Measurements from ENCODE around the gene CUX1.
"Not testable (repeated sequence)": the region's sequence is repeated elsewhere in the genome, so short reads cannot be mapped to it uniquely, and the experiment has no call there.

The CUX1 gene

GRCh38 chr7:101826081-101826835, 8.8 kb downstream of the CUX1 start:
- no peak for DNase-seq

GRCh38 chr7:101828301-101829020, 11.0 kb downstream of the CUX1 start:
- DNase-seq, result no peak

DNA sequence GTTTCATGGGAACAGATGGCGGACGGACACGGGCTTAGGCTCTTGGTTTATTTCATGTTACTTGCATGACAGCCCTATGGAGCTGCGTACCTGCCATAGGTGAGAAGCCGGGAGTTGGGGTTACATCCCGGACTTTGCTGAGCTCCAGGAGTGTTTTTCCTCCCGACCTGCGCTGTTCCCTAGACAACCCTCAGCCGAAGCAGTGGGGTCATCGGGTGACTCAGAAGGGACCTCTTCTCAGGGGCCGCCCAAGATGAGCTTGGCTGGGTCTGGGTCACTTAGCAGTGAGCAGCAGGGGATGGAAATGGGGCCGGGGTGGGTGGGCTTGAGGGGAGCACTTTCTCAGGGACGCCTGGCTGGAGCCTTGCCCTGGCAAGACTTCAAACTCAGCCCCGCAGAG, 11.9 kb downstream of the CUX1 start:
- DNase-seq, result no peak

- no peak for DNase-seq
Observed at GRCh38 chr7:101829821-101830220, 12.4 kb downstream of the CUX1 start.

GRCh38 chr7:101831396-101831795, 14.0 kb downstream of the CUX1 start:
- DNase-seq, result not testable (repeated sequence)

DNA sequence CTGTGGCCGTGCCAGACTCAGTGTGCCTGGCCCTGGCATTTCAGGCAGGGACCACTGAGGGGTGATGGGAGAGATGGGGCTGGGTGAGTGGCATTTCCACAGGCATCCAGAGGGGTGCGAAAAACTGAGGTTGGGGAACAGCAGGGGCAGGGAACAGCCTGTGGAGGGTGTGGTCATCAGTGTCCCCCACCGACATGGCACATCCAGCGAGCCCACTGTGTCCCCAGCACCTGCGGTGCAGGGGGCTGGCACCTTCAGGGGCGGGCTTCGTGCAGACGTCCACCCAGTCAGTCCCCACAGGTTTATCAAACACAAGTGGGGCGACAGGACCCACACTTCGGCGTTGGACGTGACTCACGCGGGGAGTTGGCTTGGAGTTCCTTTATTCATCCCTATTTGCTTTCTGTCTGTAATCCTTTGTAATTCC, 14.8 kb downstream of the CUX1 start:
- DNase-seq, result no peak

- no peak for DNase-seq
Observed at GRCh38 chr7:101832685-101833375, 15.4 kb downstream of the CUX1 start.

- no peak for DNase-seq
Observed at GRCh38 chr7:101833799-101834198, 16.4 kb downstream of the CUX1 start.

DNA sequence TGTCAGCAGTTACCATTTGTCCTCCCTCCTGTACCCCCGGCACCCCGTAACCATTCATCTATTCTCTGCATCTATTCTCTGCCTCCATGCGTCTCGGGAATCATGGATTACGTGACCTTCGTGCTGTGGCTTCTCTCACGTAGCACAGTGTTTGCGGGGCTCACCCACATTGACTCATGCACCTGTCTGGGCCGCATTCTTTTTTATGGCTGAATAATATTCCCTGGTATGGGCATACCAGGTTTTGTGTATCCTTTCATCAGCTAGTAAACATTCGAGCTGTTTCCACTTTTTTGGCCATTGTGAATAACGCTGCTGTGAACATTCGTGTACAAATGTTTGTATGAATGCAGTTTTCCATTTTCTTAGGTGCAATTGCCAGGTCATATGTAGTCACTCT, 17.7 kb downstream of the CUX1 start:
- no peak for DNase-seq

DNA sequence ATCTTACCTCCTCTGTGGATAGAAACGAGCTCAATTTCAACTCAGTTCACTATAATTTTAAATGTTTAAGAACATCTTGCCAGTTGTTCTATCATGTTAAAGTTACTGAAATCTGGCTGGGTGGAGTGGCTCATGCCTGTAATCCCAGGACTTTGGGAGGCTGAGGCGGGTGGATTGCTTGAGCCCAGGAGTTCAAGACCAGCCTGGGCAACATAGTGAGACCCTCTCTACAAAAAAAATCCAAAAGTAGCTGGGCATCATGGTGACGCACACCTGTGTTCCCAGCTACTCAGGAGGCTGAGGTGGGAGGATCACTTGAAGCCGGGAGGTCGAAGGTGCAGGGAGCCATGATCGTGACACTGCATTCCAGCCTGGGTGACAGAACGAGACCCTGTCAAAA, 20.0 kb downstream of the CUX1 start:
- not testable (repeated sequence) for DNase-seq

- no peak for DNase-seq
Observed at GRCh38 chr7:101838837-101839483, 21.5 kb downstream of the CUX1 start.

DNA sequence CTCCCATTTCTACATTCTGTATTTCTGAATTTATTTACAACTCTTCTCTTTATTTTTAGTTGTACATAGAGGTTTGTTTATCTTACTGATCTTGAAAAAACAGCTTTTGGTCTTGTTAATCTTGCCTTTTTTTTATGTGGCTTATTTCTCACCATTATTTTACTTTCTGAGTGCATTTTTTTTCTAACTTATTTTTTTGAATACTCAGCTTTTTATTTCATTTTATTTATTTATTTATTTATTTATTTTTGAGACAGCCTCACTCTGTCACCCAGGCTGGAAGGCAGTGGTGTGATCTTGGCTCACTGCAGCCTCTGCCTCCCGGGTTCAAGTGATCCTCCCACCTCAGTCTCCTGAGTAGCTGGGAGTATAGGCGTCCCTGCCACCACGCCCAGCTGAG, 23.9 kb downstream of the CUX1 start:
- no peak for DNase-seq

GRCh38 chr7:101843293-101844271, 26.2 kb downstream of the CUX1 start:
- no peak for DNase-seq

GRCh38 chr7:101845974-101846373, 28.5 kb downstream of the CUX1 start:
- no peak for DNase-seq

GRCh38 chr7:101846800-101847538, 29.5 kb downstream of the CUX1 start:
- no peak for DNase-seq

GRCh38 chr7:101848208-101848951, 31.0 kb downstream of the CUX1 start:
- no peak for DNase-seq

DNA sequence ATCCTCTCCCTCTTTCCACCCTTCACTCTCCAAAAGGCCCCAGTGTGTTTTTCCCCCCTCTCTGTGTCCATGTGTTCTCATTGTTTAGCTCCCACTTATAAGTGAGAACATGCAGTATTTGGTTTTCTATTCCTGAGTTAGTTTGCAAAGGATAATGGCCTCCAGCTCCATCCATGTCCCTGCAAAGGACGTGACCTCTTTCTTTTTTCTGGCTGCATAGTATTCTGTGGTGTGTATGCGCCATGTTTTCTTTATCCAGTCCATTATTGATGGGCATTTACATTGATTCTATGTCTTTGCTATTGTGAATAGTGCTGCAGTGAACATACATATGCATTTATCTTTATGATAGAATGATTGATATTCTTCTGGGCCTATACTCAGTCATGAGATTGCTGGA, 31.9 kb downstream of the CUX1 start:
- not testable (repeated sequence) for DNase-seq

DNA sequence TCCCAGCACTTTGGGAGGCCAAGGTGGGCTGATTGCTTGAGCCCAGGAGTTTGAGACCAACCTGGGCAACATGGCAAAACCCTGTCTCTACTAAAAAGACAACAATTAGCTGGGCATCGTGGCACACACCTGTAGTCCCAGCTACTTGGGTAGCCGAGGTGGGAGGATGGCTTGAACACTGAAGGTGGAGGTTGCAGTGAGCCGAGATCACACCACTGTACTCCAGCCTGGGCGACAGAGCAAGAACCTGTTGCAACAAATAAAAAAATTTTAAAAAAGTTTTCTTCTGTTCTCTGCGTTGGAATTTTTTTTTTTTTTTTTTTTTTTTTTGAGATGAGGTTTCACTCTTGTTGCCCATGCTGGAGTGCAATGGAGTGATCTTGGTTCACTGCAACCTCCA, 34.9 kb downstream of the CUX1 start:
- not testable (repeated sequence) for DNase-seq

- DNase-seq, result no peak
Observed at GRCh38 chr7:101853684-101854083, 36.3 kb downstream of the CUX1 start.

- DNase-seq, result peak; percentile 27
Observed at GRCh38 chr7:101854084-101854865, 36.8 kb downstream of the CUX1 start.
